Mucosa of descending colon (tissue), 3 donors: ENCODE measurements around the gene RAPGEF6. TPM values are rescaled to one million over a fixed set of nuclear protein-coding genes. Genes with fewer than 3 reads are reported as not detected.

ENCODE experiments used
- ATAC-seq: fragments of 200-7000 bp; cut with Tn5 transposase; one replicate; pipeline ENCODE4 v1.9.1; 2020; ENCODE audit warnings: mild to moderate bottlenecking, moderate library complexity
- DNase-seq, 3 donors: peaks; one replicate each; pipeline ENCODE4 v3.0.0-alpha.2; 2020
- H3K36me3 ChIP-seq: fragments of 200-600 bp; one replicate; pipeline ENCODE4 v1.8.0; 2021; ENCODE audit warnings: low read depth, mild to moderate bottlenecking
- H3K4me1 ChIP-seq: fragments of 200-600 bp; one replicate; pipeline ENCODE4 v1.8.0; 2021; ENCODE audit warnings: low read depth, mild to moderate bottlenecking
- H3K4me3 ChIP-seq: fragments of 200-600 bp; one replicate; pipeline ENCODE4 v1.8.0; 2021; ENCODE audit warnings: mild to moderate bottlenecking
- H3K9me3 ChIP-seq: fragments of 200-600 bp; one replicate; pipeline ENCODE4 v1.8.0; 2021; ENCODE audit warnings: mild to moderate bottlenecking
- intact Hi-C, 2 donors: fragments of 100-400 bp; cut with DNase I in 1 of 2; cut with micrococcal nuclease in 1 of 2; formaldehyde crosslinking; loops; one replicate each; pipeline versions ENCODE4 v1.11.0 to v1.11.1; 2022; cut with DNase I, micrococcal nuclease
- total RNA-seq, 3 donors: library from RNA; stranded (reverse); fragmentation: NEBNext Ultra II Directional in 2 of 3; extraction: Animal tissue kit (Norgen Biotek cat#: 25700) in 2 of 3; gene quantifications; one replicate each; pipeline versions ENCODE4 v1.2.1 to v1.2.4, GENCODE V29; 2021 to 2023
- TF ChIP-seq, protein P1 (sequence below): fragments of 200-600 bp; IDR thresholded peaks from one replicate; pipeline ENCODE4 v1.8.0; 2022; ENCODE audit warnings: antibody characterized with exemption, mild to moderate bottlenecking
- donor health status: DM: no; HTN: no; CAD: no; lungs with moderate emphysema.
- donor health status: DM: no; HTN: no; CAD: no.
- donor health status: DM: no; HTN: yes; CAD: no.

Gene RAPGEF6
- total RNA-seq, 3 donors from 2014 or later: 21.4 to 22.1 (median 21.5) TPM

DNA sequence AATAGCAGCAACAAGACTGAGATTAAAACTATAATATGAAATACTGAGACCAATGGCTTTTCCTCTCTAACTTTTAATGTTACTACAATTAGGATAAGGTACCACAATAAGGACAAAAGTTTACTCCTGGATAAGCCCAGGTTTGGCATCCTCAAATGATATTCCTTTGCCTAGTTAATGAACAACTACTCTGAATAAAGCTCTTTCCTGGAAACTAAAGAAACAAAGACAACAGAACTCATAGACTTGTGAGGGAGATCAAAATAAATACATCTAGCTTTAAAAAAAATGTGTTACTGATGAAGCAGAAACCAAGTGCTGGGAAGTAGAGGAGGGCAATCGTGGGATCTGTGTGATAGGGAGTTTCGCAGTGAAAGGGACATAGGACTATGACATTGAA, 19.3 kb upstream of the RAPGEF6 start:
- no peaks in the 10 kb centered on the region for H3K9me3 ChIP-seq
- TF ChIP-seq, protein P1, sequence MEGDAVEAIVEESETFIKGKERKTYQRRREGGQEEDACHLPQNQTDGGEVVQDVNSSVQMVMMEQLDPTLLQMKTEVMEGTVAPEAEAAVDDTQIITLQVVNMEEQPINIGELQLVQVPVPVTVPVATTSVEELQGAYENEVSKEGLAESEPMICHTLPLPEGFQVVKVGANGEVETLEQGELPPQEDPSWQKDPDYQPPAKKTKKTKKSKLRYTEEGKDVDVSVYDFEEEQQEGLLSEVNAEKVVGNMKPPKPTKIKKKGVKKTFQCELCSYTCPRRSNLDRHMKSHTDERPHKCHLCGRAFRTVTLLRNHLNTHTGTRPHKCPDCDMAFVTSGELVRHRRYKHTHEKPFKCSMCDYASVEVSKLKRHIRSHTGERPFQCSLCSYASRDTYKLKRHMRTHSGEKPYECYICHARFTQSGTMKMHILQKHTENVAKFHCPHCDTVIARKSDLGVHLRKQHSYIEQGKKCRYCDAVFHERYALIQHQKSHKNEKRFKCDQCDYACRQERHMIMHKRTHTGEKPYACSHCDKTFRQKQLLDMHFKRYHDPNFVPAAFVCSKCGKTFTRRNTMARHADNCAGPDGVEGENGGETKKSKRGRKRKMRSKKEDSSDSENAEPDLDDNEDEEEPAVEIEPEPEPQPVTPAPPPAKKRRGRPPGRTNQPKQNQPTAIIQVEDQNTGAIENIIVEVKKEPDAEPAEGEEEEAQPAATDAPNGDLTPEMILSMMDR: no peak
- H3K4me3 ChIP-seq: no peak overlapping the region
- no peak for DNase-seq
- no peaks in the 10 kb centered on the region for H3K4me1 ChIP-seq
- intact Hi-C loops: no loop called here
- ATAC-seq: no peak
- peaks cover 4% of the 10 kb centered on the region for H3K36me3 ChIP-seq

DNA sequence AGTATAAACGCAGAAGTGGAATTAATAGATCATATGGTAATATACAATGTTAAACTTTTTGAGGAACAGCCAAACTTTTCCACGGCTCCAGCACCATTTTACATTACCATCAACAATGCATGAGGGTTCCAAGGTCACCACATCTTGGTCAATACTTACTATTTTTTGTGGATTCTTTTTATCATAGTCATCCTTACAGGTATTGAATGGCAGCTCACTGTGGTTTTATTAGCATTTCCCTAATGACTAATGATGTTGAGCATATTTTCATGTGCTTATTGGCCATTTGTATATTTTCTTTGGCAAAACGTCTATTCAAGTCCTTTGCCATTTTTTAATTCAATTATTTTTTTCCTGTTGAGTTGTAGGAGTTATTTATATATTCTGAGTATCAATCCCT, 14.1 kb upstream of the RAPGEF6 start:
- TF ChIP-seq, protein P1: no peak
- H3K9me3 ChIP-seq: no peaks in the 10 kb centered on the region
- H3K4me1 ChIP-seq: no peaks in the 10 kb centered on the region
- no peak for ATAC-seq
- peaks cover 4% of the 10 kb centered on the region for H3K36me3 ChIP-seq
- DNase-seq: no peak
- no peak overlapping the region for H3K4me3 ChIP-seq
- intact Hi-C loops: no loop called here

DNA sequence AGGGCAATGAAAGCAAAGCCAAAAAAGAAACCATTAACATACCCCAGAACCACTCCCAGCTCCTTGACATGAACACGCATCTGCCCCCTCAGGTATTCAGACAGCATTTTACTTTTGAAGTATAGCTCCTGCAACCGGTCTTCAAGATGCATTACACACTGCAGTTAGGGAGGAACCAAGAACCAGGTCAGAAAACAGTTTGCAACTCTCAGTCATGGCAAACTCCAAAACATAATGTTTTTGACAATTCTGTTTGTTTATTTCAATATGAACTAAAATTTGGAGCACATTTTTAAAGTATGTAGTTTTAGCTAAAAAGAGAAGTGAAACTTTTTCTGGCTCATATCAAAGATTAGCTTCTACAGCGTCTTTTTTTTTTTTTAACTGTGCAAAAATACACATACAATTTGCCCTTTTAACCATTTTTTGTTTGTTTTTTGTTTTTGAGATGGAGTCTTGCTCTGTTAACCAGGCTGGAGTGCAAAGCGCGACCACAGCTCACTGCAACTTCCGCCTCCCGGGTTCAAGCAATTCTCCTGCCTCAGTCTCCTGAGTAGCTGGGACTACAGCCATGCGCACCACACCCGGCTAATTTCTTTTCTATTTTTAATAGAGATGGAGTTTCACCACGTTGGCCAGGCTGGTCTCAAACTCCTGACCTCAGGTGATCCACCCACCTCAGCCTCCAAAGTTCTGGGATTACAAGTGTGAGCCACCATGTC, 12.2 kb upstream of the RAPGEF6 start:
- H3K9me3 ChIP-seq: no peaks in the 10 kb centered on the region
- H3K4me1 ChIP-seq: no peaks in the 10 kb centered on the region
- DNase-seq (no peak), ATAC-seq (no peak)
- TF ChIP-seq, protein P1: no peak
- peaks cover 4% of the 10 kb centered on the region for H3K36me3 ChIP-seq
- intact Hi-C loops: no loop called here
- H3K4me3 ChIP-seq: no peak overlapping the region

DNA sequence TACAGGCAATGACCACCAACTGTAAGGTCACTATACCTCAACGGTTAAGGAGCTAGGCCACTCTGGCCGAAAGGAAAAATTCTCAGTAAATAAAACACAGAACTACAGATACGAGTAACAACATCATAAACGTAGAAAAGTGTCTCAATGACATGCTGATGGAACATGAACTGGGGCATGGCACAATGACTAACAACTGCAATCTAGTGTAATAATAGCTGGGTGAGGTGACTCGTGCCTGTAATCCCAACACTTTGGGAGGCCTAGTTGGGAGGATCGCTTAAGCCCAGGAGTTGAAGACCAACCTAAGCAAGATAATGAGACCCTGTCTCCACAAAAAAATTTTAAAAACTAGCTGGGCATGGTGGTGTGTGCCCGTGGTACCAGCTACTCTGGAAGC, 9.8 kb upstream of the RAPGEF6 start:
- no peak overlapping the region for H3K4me3 ChIP-seq
- no peaks in the 10 kb centered on the region for H3K4me1 ChIP-seq
- H3K36me3 ChIP-seq: no peaks in the 10 kb centered on the region
- TF ChIP-seq, protein P1: no peak
- ATAC-seq (peak; percentile 87), DNase-seq (no peak)
- H3K9me3 ChIP-seq: no peaks in the 10 kb centered on the region
- intact Hi-C loops: no loop called here

DNA sequence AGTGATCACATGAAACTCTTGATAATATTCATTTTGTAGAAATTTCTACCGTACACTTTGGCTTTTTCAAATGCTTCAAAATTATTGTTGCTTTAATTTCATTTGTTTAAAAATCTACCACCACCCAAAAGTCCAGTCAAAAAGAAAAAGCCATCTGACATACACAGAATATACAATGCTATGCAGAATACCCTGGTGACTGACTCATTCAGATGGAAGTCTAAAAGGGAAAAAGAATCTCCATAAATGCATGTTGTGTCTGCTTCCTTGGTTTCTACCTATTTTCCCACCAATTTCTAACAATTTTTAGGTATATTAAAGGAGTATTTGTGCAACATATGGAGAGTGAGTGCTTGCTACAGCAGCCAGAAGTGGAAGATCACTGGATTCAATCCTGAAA, 9.3 kb upstream of the RAPGEF6 start:
- DNase-seq (no peak), ATAC-seq (no peak)
- intact Hi-C loops: no loop called here
- Histone ChIP-seq H3K36me3 (no peaks in the 10 kb centered on the region), H3K9me3 (no peaks in the 10 kb centered on the region), H3K4me1 (no peaks in the 10 kb centered on the region), H3K4me3 (no peak overlapping the region)
- TF ChIP-seq, protein P1: no peak
